GM12878 (cell line): ENCODE data around the gene ACTG1.

Source experiments
- BRCA1 ChIP-seq: IDR thresholded peaks from 2 replicates; pipeline ENCODE4 v1.6.1; 2011; ENCODE audit warnings: low read depth, low read length, improper control_type of control experiment
- FOS ChIP-seq: IDR thresholded peaks from 3 replicates; pipeline ENCODE4 v1.6.1; 2011; ENCODE audit warnings: borderline replicate concordance; ENCODE audit not compliant: insufficient read length; ENCODE audit errors: extremely low read depth
- NBN ChIP-seq: fragments of 450-650 bp; IDR thresholded peaks from 2 replicates; pipeline ENCODE4 v1.6.1; 2016
- POLR2A ChIP-seq: IDR thresholded peaks from 2 replicates; pipeline ENCODE4 v1.6.1; 2011; ENCODE audit warnings: low read depth, mild to moderate bottlenecking, low read length
- POLR2AphosphoS5 ChIP-seq: IDR thresholded peaks from 2 replicates; pipeline ENCODE4 v1.6.1; 2011; ENCODE audit warnings: mild to moderate bottlenecking, low read length, inconsistent platforms
- RB1 ChIP-seq: fragments of 450-650 bp; formaldehyde crosslinking; IDR thresholded peaks from 2 replicates; pipeline ENCODE4 v1.6.1; 2017; ENCODE audit warnings: mild to moderate bottlenecking, borderline replicate concordance
- RCOR1 ChIP-seq: conservative IDR thresholded peaks from 2 replicates; pipeline ENCODE4 v1.6.1; 2012; ENCODE audit warnings: low read depth, low read length, improper control_type of control experiment
- TF ChIP-seq, protein P1 (sequence below), 3 experiments: IDR thresholded peaks in 2 of 3; conservative IDR thresholded peaks in 1 of 3; 2 replicates each; pipeline ENCODE4 v1.5.1; 2011; ENCODE audit warnings: low read depth in 3 of 3, low read length in 3 of 3, mild to moderate bottlenecking in 3 of 3, control low read depth in 2 of 3, moderate library complexity in 2 of 3, inconsistent platforms in 1 of 3, mixed read lengths in 1 of 3; ENCODE audit not compliant: control insufficient read depth in 2 of 3, insufficient read depth in 1 of 3; ENCODE audit errors: extremely low read depth in 1 of 3
- TF ChIP-seq, protein P2 (sequence below): fragments of 450-650 bp; IDR thresholded peaks from 2 replicates; pipeline ENCODE4 v1.6.1; 2017; ENCODE audit warnings: antibody characterized with exemption, mild to moderate bottlenecking, moderate library complexity
- TF ChIP-seq, protein P3 (sequence below): IDR thresholded peaks from 2 replicates; pipeline ENCODE4 v1.6.1; 2011; ENCODE audit warnings: low read depth, low read length, improper control_type of control experiment, borderline replicate concordance
- TF ChIP-seq, protein P4 (sequence below): IDR thresholded peaks from 2 replicates; pipeline ENCODE4 v1.6.1; 2012; ENCODE audit warnings: low read depth, low read length, improper control_type of control experiment

DNA sequence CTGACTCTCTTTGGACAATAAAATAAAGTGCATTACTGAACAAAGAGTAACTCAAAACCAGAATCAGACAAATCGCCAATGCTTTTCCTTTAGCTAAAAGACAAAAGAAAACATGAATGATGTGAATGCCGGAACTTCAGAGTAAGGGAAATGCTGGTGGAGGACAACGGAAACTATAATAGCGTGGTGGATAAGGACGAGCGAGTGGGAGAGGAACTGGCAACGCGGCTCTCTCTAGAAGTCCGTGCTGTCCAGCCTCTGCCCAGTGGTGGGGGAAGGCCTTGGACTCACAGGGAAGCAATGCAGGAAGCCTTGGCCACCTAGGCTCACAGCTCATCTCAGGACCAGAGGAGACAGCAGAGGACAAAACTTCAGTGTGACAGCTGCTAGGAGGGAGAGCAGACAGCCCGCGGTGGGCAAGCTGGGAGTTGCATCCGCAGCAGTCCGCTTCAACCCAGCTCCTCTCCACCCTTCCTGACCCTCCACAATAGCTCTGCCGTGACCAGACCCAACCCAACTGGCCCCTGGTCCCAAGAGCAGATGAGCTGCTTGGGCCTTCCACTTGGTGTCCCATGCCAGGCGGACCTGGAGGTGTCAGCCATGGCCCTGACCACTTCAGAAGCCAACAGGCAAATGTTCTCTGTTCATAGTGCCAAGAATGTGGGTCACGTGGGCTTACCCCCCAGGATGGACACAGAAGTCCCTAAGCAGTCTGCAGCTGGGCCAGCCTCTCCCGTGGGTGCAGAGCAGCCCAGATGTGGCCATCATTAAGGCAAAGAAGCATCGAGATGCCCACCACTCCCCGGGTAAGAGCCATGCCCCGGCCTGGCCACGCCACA is 44.9 kb upstream of the ACTG1 start:
- no peak for TF ChIP-seq BRCA1
- TF ChIP-seq, protein P1, sequence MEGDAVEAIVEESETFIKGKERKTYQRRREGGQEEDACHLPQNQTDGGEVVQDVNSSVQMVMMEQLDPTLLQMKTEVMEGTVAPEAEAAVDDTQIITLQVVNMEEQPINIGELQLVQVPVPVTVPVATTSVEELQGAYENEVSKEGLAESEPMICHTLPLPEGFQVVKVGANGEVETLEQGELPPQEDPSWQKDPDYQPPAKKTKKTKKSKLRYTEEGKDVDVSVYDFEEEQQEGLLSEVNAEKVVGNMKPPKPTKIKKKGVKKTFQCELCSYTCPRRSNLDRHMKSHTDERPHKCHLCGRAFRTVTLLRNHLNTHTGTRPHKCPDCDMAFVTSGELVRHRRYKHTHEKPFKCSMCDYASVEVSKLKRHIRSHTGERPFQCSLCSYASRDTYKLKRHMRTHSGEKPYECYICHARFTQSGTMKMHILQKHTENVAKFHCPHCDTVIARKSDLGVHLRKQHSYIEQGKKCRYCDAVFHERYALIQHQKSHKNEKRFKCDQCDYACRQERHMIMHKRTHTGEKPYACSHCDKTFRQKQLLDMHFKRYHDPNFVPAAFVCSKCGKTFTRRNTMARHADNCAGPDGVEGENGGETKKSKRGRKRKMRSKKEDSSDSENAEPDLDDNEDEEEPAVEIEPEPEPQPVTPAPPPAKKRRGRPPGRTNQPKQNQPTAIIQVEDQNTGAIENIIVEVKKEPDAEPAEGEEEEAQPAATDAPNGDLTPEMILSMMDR (IDR thresholded peaks at IDR 0.05 in 2 of 3, conservative IDR thresholded peaks at IDR 0.05 in 1 of 3; ENCODE audit: control insufficient read depth in 2 of 3, extremely low read depth in 1 of 3, insufficient read depth in 1 of 3, low read depth in 3 of 3, low read length in 3 of 3) = no peak
- no peak for TF ChIP-seq POLR2AphosphoS5
- no peak for TF ChIP-seq RCOR1
- no peak for TF ChIP-seq RB1
- no peak for TF ChIP-seq FOS
- TF ChIP-seq, protein P2, sequence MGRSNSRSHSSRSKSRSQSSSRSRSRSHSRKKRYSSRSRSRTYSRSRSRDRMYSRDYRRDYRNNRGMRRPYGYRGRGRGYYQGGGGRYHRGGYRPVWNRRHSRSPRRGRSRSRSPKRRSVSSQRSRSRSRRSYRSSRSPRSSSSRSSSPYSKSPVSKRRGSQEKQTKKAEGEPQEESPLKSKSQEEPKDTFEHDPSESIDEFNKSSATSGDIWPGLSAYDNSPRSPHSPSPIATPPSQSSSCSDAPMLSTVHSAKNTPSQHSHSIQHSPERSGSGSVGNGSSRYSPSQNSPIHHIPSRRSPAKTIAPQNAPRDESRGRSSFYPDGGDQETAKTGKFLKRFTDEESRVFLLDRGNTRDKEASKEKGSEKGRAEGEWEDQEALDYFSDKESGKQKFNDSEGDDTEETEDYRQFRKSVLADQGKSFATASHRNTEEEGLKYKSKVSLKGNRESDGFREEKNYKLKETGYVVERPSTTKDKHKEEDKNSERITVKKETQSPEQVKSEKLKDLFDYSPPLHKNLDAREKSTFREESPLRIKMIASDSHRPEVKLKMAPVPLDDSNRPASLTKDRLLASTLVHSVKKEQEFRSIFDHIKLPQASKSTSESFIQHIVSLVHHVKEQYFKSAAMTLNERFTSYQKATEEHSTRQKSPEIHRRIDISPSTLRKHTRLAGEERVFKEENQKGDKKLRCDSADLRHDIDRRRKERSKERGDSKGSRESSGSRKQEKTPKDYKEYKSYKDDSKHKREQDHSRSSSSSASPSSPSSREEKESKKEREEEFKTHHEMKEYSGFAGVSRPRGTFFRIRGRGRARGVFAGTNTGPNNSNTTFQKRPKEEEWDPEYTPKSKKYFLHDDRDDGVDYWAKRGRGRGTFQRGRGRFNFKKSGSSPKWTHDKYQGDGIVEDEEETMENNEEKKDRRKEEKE = no peak
- TF ChIP-seq, protein P3, sequence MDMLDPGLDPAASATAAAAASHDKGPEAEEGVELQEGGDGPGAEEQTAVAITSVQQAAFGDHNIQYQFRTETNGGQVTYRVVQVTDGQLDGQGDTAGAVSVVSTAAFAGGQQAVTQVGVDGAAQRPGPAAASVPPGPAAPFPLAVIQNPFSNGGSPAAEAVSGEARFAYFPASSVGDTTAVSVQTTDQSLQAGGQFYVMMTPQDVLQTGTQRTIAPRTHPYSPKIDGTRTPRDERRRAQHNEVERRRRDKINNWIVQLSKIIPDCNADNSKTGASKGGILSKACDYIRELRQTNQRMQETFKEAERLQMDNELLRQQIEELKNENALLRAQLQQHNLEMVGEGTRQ = no peak
- TF ChIP-seq POLR2A = peak; percentile 28; the same call in 1 of the 2 replicates
- TF ChIP-seq, protein P4, sequence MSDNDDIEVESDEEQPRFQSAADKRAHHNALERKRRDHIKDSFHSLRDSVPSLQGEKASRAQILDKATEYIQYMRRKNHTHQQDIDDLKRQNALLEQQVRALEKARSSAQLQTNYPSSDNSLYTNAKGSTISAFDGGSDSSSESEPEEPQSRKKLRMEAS = no peak
- TF ChIP-seq NBN = no peak
